ENCODE data around the gene CBLC. TPM values are rescaled to one million over a fixed set of nuclear protein-coding genes. Genes with fewer than 3 reads are reported as not detected.

The CBLC gene, protein sequence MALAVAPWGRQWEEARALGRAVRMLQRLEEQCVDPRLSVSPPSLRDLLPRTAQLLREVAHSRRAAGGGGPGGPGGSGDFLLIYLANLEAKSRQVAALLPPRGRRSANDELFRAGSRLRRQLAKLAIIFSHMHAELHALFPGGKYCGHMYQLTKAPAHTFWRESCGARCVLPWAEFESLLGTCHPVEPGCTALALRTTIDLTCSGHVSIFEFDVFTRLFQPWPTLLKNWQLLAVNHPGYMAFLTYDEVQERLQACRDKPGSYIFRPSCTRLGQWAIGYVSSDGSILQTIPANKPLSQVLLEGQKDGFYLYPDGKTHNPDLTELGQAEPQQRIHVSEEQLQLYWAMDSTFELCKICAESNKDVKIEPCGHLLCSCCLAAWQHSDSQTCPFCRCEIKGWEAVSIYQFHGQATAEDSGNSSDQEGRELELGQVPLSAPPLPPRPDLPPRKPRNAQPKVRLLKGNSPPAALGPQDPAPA
- total RNA-seq (2021) (20.5 to 29.5 TPM (median 27.8 TPM) in 3 replicates), Bru-seq, nascent RNA (percentile 56 among the genes with signal in this experiment)
- long read RNA-seq, experiment 1, transcript CBLC-202 (10 exons, 1,441 nt) = minor isoform, 7 of 44 reads
- long read RNA-seq, experiment 1, transcript CBLC-201 (11 exons, 1,579 nt) = major isoform, 21 of 44 reads
- long read RNA-seq, experiment 1, partial matches to known transcripts = 3 of 44 reads
- long read RNA-seq, experiment 1, other reads (novel, unspliced or antisense) = 13 of 44 reads
- long read RNA-seq, experiment 2, transcript CBLC-201 (11 exons, 1,579 nt) = major isoform, 13 of 30 reads
- long read RNA-seq, experiment 2, partial matches to known transcripts = 6 of 30 reads
- long read RNA-seq, experiment 2, other reads (novel, unspliced or antisense) = 9 of 30 reads
- long read RNA-seq, experiment 3, partial matches to known transcripts = 0 of 5 reads
- long read RNA-seq, experiment 3, other reads (novel, unspliced or antisense) = 2 of 5 reads

DNA sequence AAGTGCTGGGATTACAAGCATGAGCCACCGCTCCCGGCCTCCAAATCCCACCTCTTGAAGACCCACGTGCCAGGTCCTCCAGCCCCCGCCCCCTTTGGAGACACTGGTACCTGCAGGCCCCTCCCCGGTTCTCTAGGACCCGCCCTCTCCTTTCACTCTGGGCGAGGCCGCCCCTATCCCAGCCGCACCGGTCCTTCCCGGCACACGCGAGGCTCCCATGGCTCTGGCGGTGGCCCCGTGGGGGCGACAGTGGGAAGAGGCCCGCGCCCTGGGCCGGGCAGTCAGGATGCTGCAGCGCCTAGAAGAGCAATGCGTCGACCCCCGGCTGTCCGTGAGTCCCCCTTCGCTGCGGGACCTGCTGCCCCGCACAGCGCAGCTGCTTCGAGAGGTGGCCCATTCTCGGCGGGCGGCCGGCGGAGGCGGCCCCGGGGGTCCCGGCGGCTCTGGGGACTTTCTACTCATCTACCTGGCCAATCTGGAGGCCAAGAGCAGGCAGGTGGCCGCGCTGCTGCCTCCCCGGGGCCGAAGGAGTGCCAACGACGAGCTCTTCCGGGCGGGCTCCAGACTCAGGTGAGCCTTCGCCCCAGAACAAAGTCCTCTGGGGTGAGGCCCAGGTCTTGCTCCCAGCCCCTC lies at the start of gene CBLC:
TSS of gene CBLC (plus strand) at position 176 of the 633 bp plus-strand sequence. CDS start at position 218, 42 bp downstream.
- peak; percentile 96 for DNase-seq (ENCODE audit: low spot score)

More for the DNA sequence above, at the start of gene CBLC:
- POLR2A ChIA-PET = interaction anchor here (1.0 kb wide), 1 partner anchor 101 kb away, joined by 4 read pairs; no protein-coding TSS in a partner anchor
- H3K9me3 Mint-ChIP-seq = no peaks in the 10 kb centered on the region
- TF ChIP-seq RELA (CRISPR knock-in tag; IDR thresholded peaks at IDR 0.05; ENCODE audit: borderline replicate concordance) = peak; percentile 52; the same call in 1 of the 2 replicates
- TF ChIP-seq, protein P1, sequence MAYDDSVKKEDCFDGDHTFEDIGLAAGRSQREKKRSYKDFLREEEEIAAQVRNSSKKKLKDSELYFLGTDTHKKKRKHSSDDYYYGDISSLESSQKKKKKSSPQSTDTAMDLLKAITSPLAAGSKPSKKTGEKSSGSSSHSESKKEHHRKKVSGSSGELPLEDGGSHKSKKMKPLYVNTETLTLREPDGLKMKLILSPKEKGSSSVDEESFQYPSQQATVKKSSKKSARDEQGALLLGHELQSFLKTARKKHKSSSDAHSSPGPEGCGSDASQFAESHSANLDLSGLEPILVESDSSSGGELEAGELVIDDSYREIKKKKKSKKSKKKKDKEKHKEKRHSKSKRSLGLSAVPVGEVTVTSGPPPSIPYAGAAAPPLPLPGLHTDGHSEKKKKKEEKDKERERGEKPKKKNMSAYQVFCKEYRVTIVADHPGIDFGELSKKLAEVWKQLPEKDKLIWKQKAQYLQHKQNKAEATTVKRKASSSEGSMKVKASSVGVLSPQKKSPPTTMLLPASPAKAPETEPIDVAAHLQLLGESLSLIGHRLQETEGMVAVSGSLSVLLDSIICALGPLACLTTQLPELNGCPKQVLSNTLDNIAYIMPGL (CRISPR knock-in tag; IDR thresholded peaks at IDR 0.05) = peak; percentile 46; the same call in 1 of the 2 replicates
- TF ChIP-seq, protein P2, sequence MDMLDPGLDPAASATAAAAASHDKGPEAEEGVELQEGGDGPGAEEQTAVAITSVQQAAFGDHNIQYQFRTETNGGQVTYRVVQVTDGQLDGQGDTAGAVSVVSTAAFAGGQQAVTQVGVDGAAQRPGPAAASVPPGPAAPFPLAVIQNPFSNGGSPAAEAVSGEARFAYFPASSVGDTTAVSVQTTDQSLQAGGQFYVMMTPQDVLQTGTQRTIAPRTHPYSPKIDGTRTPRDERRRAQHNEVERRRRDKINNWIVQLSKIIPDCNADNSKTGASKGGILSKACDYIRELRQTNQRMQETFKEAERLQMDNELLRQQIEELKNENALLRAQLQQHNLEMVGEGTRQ (CRISPR knock-in tag; IDR thresholded peaks at IDR 0.05) = peak; percentile 80
- TF ChIP-seq ZBTB21 (CRISPR knock-in tag; IDR thresholded peaks at IDR 0.05; ENCODE audit: borderline replicate concordance) = no peak
- TF ChIP-seq, protein P3, sequence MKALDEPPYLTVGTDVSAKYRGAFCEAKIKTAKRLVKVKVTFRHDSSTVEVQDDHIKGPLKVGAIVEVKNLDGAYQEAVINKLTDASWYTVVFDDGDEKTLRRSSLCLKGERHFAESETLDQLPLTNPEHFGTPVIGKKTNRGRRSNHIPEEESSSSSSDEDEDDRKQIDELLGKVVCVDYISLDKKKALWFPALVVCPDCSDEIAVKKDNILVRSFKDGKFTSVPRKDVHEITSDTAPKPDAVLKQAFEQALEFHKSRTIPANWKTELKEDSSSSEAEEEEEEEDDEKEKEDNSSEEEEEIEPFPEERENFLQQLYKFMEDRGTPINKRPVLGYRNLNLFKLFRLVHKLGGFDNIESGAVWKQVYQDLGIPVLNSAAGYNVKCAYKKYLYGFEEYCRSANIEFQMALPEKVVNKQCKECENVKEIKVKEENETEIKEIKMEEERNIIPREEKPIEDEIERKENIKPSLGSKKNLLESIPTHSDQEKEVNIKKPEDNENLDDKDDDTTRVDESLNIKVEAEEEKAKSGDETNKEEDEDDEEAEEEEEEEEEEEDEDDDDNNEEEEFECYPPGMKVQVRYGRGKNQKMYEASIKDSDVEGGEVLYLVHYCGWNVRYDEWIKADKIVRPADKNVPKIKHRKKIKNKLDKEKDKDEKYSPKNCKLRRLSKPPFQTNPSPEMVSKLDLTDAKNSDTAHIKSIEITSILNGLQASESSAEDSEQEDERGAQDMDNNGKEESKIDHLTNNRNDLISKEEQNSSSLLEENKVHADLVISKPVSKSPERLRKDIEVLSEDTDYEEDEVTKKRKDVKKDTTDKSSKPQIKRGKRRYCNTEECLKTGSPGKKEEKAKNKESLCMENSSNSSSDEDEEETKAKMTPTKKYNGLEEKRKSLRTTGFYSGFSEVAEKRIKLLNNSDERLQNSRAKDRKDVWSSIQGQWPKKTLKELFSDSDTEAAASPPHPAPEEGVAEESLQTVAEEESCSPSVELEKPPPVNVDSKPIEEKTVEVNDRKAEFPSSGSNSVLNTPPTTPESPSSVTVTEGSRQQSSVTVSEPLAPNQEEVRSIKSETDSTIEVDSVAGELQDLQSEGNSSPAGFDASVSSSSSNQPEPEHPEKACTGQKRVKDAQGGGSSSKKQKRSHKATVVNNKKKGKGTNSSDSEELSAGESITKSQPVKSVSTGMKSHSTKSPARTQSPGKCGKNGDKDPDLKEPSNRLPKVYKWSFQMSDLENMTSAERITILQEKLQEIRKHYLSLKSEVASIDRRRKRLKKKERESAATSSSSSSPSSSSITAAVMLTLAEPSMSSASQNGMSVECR (CRISPR knock-in tag; IDR thresholded peaks at IDR 0.05; ENCODE audit: borderline replicate concordance) = peak; percentile 84; the same call in 1 of the 2 replicates
- TF ChIP-seq SMAD3 (CRISPR knock-in tag; IDR thresholded peaks at IDR 0.05; ENCODE audit: borderline replicate concordance) = no peak
- TF ChIP-seq ZNF423 (CRISPR knock-in tag; IDR thresholded peaks at IDR 0.05) = peak; percentile 62
- peak; percentile 63; the same call in 1 of the 2 replicates for TF ChIP-seq ETV6 (CRISPR knock-in tag; IDR thresholded peaks at IDR 0.05)
- peak; percentile 55 for TF ChIP-seq SP1 (CRISPR knock-in tag; conservative IDR thresholded peaks at IDR 0.05)
- TF ChIP-seq CDX4 (CRISPR knock-in tag; IDR thresholded peaks at IDR 0.05; ENCODE audit: borderline replicate concordance) = no peak
- TF ChIP-seq ZNF219 (CRISPR knock-in tag; IDR thresholded peaks at IDR 0.05; ENCODE audit: borderline replicate concordance) = no peak
- TF ChIP-seq, protein P4, sequence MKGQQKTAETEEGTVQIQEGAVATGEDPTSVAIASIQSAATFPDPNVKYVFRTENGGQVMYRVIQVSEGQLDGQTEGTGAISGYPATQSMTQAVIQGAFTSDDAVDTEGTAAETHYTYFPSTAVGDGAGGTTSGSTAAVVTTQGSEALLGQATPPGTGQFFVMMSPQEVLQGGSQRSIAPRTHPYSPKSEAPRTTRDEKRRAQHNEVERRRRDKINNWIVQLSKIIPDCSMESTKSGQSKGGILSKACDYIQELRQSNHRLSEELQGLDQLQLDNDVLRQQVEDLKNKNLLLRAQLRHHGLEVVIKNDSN (CRISPR knock-in tag; IDR thresholded peaks at IDR 0.05) = peak; percentile 79; the same call in 1 of the 2 replicates
- TF ChIP-seq TEAD1 (CRISPR knock-in tag; IDR thresholded peaks at IDR 0.05) = peak; percentile 55; the same call in 1 of the 2 replicates
- TF ChIP-seq CREB1 (CRISPR knock-in tag; IDR thresholded peaks at IDR 0.05) = no peak
- no peak; the same call in 1 of the 2 replicates for TF ChIP-seq FOXP1 (CRISPR knock-in tag; IDR thresholded peaks at IDR 0.05; ENCODE audit: borderline replicate concordance)
- peak; percentile 86 for TF ChIP-seq MAX (CRISPR knock-in tag; IDR thresholded peaks at IDR 0.05)
- no peak for TF ChIP-seq EMX1 (CRISPR knock-in tag; IDR thresholded peaks at IDR 0.05)
- TF ChIP-seq, protein P5, sequence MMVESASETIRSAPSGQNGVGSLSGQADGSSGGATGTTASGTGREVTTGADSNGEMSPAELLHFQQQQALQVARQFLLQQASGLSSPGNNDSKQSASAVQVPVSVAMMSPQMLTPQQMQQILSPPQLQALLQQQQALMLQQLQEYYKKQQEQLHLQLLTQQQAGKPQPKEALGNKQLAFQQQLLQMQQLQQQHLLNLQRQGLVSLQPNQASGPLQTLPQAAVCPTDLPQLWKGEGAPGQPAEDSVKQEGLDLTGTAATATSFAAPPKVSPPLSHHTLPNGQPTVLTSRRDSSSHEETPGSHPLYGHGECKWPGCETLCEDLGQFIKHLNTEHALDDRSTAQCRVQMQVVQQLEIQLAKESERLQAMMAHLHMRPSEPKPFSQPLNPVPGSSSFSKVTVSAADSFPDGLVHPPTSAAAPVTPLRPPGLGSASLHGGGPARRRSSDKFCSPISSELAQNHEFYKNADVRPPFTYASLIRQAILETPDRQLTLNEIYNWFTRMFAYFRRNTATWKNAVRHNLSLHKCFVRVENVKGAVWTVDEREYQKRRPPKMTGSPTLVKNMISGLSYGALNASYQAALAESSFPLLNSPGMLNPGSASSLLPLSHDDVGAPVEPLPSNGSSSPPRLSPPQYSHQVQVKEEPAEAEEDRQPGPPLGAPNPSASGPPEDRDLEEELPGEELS (CRISPR knock-in tag; IDR thresholded peaks at IDR 0.05) = peak; percentile 68; the same call in 1 of the 2 replicates
- TF ChIP-seq FOXK1 (CRISPR knock-in tag; IDR thresholded peaks at IDR 0.05) = 0 out of 2 replicates have a peak, but pooled peaks have one; percentile 11
- TF ChIP-seq, protein P6, sequence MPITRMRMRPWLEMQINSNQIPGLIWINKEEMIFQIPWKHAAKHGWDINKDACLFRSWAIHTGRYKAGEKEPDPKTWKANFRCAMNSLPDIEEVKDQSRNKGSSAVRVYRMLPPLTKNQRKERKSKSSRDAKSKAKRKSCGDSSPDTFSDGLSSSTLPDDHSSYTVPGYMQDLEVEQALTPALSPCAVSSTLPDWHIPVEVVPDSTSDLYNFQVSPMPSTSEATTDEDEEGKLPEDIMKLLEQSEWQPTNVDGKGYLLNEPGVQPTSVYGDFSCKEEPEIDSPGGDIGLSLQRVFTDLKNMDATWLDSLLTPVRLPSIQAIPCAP (CRISPR knock-in tag; IDR thresholded peaks at IDR 0.05) = 0 out of 2 replicates have a peak, but pooled peaks have one; percentile 46
- H3K27ac Mint-ChIP-seq = 0 out of 2 replicates have a peak within 1 kb of the TSS, but pooled peaks have one; percentile 6
- peaks cover 17% of the 10 kb centered on the region for H3K27me3 Mint-ChIP-seq (ENCODE audit: low read depth)
- H3K36me3 Mint-ChIP-seq = no peaks in the 10 kb centered on the region
- peaks cover 4% of the 10 kb centered on the region for H3K4me1 Mint-ChIP-seq
- peak within 1 kb of the TSS; percentile 61 for H3K4me3 Mint-ChIP-seq
- peak; percentile 99 for ATAC-seq
- CTCF ChIA-PET = interaction anchor here (0.5 to 9.8 kb wide), 8 partner anchors 19 to 207 kb away, joined by 3 to 548 read pairs (median 5); partner anchors contain the start of gene NECTIN2
